H1 (cell line): ENCODE measurements around the gene ENOSF1.

Experiments
- CBX5 ChIP-seq: fragments of 300-800, 300-1000 bp; sonication (generic); IDR thresholded peaks from 2 replicates; pipeline ENCODE4 v1.7.1; 2016; ENCODE audit warnings: antibody characterized with exemption, low read length, low read depth
- CTCF ChIP-seq, 3 experiments: IDR thresholded peaks; 1 replicate in 2 of 3; 2 replicates in 1 of 3; pipeline versions ENCODE4 v1.5.1 to v1.6.1; 2011; ENCODE audit warnings: low read length in 3 of 3, mild to moderate bottlenecking in 3 of 3, inconsistent platforms in 2 of 3, low read depth in 1 of 3, moderate library complexity in 1 of 3; ENCODE audit not compliant: insufficient read depth in 1 of 3; ENCODE audit errors: control extremely low read depth in 1 of 3
- EP300 ChIP-seq, 2 experiments: IDR thresholded peaks; 1 replicate in 1 of 2; 2 replicates in 1 of 2; pipeline ENCODE4 v1.6.1; 2011 to 2012; ENCODE audit warnings: low read depth in 2 of 2, low read length in 2 of 2, mild to moderate bottlenecking in 2 of 2, borderline replicate concordance in 1 of 2, inconsistent platforms in 1 of 2, moderate library complexity in 1 of 2
- EZH2 ChIP-seq: fragments of 200-600 bp; sonication (generic); IDR thresholded peaks from 2 replicates; pipeline ENCODE4 v1.7.1; 2012; ENCODE audit warnings: low read depth, mild to moderate bottlenecking, moderate library complexity, low read length, inconsistent platforms; ENCODE audit not compliant: severe bottlenecking
- KDM5A ChIP-seq: fragments of 200-600 bp; IDR thresholded peaks from 2 replicates; pipeline ENCODE4 v1.7.1; 2012; ENCODE audit warnings: mild to moderate bottlenecking, low read length, inconsistent platforms, mixed read lengths
- POLR2A ChIP-seq, 2 experiments: IDR thresholded peaks; 1 replicate in 1 of 2; 2 replicates in 1 of 2; pipeline ENCODE4 v1.6.1; 2011; ENCODE audit warnings: low read depth in 2 of 2, low read length in 2 of 2, mild to moderate bottlenecking in 2 of 2; ENCODE audit errors: control extremely low read depth in 1 of 2
- POLR2AphosphoS5 ChIP-seq: IDR thresholded peaks from 2 replicates; pipeline ENCODE4 v1.6.1; 2011; ENCODE audit warnings: low read depth, low read length
- RAD21 ChIP-seq, 2 experiments: IDR thresholded peaks in 1 of 2; conservative IDR thresholded peaks in 1 of 2; 2 replicates each; pipeline ENCODE4 v1.6.1; 2011; ENCODE audit warnings: low read depth in 2 of 2, low read length in 2 of 2, improper control_type of control experiment in 1 of 2, inconsistent platforms in 1 of 2, mild to moderate bottlenecking in 1 of 2, moderate library complexity in 1 of 2
- SP1 ChIP-seq: IDR thresholded peaks from 2 replicates; pipeline ENCODE4 v1.6.1; 2011; ENCODE audit warnings: low read depth, low read length
- SP2 ChIP-seq: IDR thresholded peaks from 2 replicates; pipeline ENCODE4 v1.6.1; 2012; ENCODE audit warnings: mild to moderate bottlenecking, low read length, inconsistent platforms
- SRF ChIP-seq: IDR thresholded peaks from 2 replicates; pipeline ENCODE4 v1.6.1; 2011; ENCODE audit warnings: mild to moderate bottlenecking, low read depth, low read length, moderate library complexity
- SUZ12 ChIP-seq: fragments of 200-600 bp; sonication (generic); IDR thresholded peaks from 2 replicates; pipeline ENCODE4 v1.6.1; 2012; ENCODE audit warnings: mild to moderate bottlenecking, inconsistent platforms, low read length, moderate library complexity, mixed read lengths
- TAF1 ChIP-seq: IDR thresholded peaks from 2 replicates; pipeline ENCODE4 v1.6.1; 2011; ENCODE audit warnings: mild to moderate bottlenecking, low read depth, low read length

- TF ChIP-seq EP300 (IDR thresholded peaks at IDR 0.05; ENCODE audit: borderline replicate concordance in 1 of 2, low read depth in 2 of 2, low read length in 2 of 2) (no peak), CTCF (IDR thresholded peaks at IDR 0.05; ENCODE audit: control extremely low read depth in 1 of 3, insufficient read depth in 1 of 3, low read depth in 1 of 3, low read length in 3 of 3) (no peak), SP2 (no peak), CBX5 (no peak), RAD21 (IDR thresholded peaks at IDR 0.05 in 1 of 2, conservative IDR thresholded peaks at IDR 0.05 in 1 of 2; ENCODE audit: low read depth in 2 of 2, low read length in 2 of 2) (no peak), SUZ12 (no peak), POLR2A (IDR thresholded peaks at IDR 0.05; ENCODE audit: control extremely low read depth in 1 of 2, low read depth in 2 of 2, low read length in 2 of 2) (no peak), KDM5A (no peak), SP1 (no peak), SRF (no peak), TAF1 (no peak), EZH2 (no peak), POLR2AphosphoS5 (no peak)
Observed at GRCh38 chr18:688323-688722, 24.1 kb downstream of the ENOSF1 start.
